Activated CD8-positive, alpha-beta memory T cell treated with anti-CD3 and anti-CD28 coated beads for 24 hours (primary cell): ENCODE data around the gene CCNE1.
"Not testable (repeated sequence)": the region's sequence is repeated elsewhere in the genome, so short reads cannot be mapped to it uniquely, and the experiment has no call there.

Experiments used
- DNase-seq: peaks from one replicate; pipeline ENCODE4 v3.0.0-alpha.2; 2020

CCNE1 gene

DNA sequence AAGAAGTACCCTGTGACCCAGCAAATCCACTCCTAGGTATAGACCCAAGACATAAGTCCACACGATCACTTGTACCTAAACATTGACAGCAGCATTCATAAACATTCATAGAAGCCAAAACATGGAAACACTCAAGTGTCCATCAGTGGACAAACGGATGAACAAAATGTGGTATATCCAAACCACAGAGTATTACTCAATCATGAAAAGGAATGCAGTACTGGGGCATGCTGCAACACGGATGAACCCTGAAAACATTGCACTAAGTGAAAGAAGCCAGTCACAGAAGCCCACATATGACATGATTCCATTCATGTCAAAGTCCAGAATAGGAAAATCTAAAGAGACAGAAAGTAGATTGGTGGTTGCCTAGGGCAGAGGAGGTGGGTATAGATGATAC lies 22.8 kb upstream of the CCNE1 start:
- no peak for DNase-seq

- DNase-seq, result no peak
Measured at GRCh38 chr19:29793116-29793727, 18.6 kb upstream of the CCNE1 start.

DNA sequence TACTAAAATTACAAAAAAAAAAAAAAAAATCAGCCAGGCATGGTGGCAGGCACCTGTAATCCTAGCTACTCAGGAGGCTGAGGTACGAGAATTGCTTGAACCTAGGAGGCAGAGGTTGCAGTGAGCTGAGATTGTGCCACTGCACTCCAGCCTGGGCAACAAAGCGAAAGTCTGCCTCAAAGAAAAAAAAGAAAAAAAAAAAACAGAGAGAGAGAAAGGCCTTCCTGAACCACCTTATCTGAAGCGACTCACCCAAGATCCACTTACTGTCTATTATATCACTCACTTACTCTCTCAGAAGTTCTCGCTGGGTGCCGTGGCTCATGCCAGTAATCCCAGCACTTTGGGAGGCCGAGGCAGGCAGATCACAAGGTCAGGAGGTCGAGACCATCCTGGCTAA lies 17.3 kb upstream of the CCNE1 start:
- not testable (repeated sequence) for DNase-seq

GRCh38 chr19:29795461-29796172 lies 16.2 kb upstream of the CCNE1 start:
- DNase-seq, result no peak

DNA sequence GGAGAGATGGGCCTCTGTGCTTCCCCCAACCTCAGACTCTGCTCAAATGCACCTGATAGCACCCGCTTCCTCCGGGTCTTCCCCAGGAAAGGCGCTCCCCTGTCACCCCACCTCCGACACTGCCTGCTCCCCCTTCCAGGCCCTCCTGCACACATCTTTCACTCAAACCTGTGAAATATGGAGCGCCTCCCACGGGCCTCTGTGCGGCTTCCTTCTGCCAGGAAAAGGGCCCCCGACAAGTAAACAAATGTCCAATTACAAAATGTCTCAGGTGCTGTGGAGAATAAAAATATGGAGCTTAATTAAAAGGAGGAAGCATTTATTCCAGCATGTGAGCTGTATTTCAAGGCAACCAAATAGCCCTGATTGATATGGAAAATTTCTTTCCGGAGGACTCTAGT lies 15.6 kb upstream of the CCNE1 start:
- no peak for DNase-seq

DNA sequence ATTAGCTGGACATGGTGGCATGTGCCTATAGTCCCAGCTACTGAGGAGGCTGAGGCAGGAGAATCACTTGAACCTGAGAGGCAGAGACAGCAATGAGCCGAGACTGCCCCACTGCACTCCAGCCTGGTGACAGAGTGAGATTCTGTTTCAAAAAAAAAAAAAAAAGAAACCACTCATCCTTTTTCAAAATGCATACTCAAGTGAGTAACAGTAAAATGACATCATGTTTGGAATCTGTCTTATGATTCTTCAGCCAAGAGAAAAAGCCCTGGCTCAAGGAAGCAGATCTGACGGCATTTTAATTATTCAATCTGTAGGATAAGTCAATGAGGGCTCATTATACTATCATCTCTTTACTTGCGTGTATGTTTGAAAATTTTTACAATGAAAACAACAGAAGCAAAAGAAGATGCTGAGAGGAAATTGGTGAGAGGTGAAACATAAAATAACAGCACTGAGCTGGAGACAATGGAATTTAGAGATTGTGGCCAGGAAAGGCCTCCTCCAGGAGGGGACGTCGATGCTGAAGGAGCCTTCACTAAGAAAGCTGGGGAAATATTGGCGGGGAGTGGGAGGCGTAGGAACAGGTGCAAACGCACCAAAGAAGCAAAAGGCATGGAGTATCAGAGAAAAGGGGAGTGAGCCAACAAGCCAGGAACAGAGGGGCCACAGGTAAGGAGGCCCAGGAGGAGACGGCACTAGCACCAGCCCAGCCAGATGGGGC lies 12.9 kb upstream of the CCNE1 start:
- no peak for DNase-seq

DNA sequence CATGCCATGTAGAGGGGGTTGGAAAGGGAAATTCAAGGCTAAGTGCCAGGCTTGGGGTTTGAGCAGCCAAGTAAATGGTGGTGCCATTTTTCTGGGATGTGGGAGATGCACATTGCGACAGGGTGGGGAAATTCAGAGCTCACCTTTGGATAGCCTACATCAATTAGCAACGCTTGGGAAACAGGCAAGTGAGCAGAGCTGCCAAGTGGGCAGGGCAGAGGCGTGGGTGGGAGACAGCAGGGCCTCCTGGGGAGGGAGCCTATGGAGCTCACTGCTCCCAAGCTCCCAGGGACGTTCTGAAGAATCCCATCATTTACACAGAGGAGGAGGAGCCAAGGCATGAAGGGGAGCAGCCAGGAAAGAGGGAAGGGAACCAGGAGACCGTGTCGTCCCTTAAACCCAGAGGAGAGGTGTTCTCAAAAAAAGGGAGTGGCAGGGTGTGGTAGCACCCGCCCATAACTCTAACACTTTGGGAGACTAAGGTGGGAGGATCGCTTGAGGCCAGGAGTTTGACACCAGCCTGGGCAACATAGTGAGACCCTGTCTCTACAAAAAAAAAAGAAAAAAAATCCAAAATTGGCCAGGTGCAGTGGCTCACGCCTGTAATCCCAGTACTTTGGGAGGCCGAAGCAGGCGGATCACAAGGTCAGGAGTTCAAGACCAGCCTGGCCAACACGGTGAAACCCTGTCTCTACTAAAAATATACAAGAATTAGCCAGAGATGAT lies 11.5 kb upstream of the CCNE1 start:
- no peak for DNase-seq

- not testable (repeated sequence) for DNase-seq
Measured at GRCh38 chr19:29803951-29804350, 7.8 kb upstream of the CCNE1 start.

- no peak for DNase-seq
Measured at GRCh38 chr19:29804493-29804892, 7.3 kb upstream of the CCNE1 start.

DNA sequence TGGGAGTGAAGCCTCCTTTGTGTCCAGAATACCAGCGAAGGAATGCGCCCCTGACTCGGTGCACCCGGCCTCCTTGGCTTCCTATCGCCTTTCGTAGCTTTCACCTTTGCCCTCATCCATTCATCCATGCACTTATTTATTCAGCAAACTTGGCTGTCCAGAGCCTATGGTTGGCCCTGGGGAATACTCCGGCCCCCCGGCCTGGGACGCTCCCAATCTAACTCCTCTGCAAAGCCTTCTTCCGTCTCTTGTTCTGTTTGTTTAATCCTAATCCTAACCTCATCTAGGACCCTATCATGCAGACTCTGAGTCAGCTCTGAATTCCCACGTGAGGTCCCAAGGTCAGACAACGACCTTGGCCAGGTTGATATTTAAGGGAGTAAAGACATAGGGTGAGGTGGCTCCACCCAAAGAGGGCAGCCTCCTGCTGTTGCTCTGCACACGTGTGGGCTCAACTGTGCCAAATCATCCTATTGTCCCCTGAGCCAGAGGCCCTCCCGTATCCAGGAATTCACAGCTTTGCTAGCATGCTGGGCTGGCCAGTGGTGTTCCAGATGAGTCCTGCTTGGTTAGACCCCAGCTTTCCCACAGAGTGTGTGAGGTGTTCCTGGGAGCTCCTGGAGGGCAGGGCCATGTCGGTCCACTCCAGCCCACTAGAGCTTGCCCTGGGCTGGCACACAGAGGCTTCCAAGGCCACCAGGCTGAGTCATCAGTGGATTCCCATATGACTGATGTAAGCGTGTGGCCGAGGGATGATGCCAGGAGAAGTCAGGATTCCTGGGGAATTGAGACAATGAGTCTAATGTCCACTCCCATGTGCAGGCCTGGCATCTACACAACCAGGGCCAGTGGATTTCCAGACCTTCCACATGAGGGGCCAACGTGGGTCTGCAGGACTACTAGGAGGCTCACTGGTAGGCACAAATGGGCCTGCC lies 6.5 kb upstream of the CCNE1 start:
- DNase-seq, result no peak

DNA sequence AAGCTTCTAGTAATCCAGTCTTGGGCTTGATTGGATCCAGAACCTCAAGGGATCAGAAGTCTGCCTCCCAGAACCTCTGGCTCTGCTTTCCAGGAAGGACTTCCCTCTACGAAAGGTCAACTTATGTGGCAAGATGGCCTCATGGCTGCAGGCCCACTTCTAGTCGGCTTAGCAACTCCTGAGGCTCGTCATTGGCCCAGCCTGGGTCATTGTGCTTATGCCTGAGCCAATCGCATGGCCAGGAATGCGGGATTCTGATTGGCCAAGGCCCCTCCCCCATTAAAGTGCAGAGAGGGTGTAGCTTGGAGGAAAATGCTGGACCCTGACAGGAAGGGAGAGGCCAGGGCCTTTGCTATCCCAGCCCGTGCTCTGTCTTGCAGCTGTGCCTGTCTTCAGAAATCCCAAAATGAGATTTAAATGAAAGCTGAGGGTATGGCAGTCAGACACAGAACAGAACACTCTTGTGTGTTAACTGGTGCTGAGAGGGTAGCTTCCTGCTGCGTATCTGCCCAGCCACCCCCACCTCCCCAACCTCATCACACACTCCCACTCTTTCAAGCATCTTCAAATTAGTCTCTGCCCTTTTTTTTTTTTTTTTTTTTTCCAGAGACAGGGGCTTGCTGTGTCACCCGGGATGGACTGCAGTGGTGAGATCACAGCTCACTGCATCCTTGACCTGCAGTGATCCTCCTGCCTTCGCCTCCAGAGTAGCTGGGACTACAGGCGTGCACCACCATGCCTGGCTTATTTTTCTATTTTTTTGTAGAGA lies 5.5 kb upstream of the CCNE1 start:
- no peak for DNase-seq

GRCh38 chr19:29807178-29807577 lies 4.6 kb upstream of the CCNE1 start:
- no peak for DNase-seq

DNA sequence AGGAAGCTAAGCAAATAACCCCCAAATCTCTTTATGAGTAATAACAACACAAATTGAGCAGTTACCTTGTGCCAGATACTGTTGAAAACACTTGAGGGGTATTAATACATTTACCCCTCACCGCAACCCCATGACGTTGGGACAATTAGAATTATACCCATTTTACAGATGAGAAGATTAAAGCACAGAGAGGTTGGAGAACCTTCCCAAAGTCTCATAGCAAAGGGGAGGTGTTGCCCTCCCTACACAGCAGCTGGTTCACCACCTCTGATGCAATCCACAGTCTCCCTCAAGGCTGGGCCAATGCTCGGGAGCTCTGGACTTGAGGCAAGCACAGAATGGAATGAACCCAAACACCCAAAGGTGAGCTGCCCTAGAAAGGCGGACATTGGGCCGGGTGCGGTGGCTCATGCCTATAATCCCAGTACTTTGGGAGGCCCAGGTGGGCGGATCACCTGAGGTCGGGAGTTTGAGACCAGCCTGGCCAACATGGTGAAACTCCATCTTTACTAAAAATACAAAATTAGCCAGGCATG lies 3.9 kb upstream of the CCNE1 start:
- no peak for DNase-seq

DNA sequence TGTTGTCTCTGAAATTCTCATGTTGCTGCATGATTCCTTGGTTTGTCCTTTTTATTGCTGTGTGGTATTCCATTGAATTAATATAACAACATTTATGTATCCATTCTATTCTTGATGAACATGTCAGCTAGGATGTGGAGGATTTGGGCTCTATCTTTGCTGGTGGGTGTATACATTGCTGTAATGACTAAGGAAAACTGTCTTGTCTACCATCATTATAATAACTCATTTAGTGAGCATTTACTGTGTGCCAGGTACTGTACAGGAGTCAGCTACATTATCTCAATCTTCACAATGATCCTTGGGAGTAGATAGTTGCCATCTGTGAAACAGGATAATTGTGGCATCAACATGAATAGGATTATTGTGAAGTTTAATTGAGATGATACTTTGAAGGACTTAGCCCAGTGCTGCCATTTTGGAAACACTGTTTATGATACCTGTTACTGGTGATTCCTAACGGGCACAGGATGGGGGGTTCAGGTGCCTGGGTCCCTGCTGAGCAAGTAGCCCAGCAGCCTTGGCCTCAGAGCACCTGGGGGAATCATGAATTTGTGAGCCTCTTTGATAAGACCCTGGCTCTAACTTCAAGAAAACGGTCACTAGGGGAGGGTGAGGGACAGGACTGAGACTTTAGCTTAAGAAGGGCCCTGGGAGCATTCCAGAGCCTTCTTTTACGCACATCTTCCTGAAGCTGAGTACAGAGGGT lies 1.8 kb upstream of the CCNE1 start:
- no peak for DNase-seq

DNA sequence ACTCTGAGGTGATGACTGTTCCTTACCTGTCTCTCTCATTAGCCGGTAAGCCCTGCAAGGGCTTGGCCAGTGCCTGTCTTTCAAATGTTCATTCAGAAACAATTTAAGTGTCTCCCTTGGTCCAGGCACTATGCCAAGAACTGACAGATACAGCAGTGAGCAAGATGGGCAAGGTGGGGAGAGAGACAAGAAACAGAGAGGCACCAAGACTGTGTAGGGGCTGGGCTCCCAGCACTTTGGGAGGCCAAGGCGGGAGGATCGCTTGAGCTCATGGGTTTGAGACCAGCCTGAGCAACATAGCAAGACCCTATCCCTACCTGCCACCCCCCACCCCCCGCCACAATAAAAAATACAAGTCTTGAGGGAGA lies 1.3 kb upstream of the CCNE1 start:
- no peak for DNase-seq

DNA sequence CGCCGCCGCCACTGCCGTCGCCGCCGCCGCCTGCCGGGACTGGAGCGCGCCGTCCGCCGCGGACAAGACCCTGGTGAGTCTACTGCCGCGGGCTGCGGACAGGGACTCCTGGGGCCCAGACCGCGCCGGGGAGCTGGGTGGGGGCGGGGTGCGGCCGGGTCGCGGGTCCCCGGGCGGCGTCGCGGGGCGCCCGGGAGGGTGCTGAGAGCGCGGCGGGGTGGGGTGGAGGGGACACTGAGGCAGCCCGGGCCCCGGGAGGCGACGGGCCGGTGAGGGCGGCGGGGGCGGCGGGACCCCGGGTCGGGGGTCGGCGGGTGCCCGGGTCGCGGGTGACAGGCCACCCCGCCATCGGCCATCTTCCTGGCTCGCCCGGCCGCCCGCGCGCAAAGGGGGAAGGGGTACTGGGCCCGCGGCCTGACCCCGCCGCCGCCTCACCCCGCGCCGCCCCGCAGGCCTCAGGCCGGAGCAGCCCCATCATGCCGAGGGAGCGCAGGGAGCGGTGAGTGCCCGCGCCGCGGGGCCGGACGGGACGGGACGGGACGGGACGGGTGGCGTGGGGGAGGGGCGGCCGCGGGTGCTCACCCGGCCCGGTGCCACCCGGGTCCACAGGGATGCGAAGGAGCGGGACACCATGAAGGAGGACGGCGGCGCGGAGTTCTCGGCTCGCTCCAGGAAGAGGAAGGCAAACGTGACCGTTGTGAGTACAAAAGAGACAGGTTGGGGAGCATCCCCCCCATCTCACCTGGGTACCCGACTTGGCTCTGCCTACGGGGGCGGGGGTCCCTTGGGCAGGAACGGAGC lies 489 bp downstream of the CCNE1 start:
- peak; percentile 68 for DNase-seq

GRCh38 chr19:29812881-29813275 lies 1.1 kb downstream of the CCNE1 start:
- no peak for DNase-seq

DNA sequence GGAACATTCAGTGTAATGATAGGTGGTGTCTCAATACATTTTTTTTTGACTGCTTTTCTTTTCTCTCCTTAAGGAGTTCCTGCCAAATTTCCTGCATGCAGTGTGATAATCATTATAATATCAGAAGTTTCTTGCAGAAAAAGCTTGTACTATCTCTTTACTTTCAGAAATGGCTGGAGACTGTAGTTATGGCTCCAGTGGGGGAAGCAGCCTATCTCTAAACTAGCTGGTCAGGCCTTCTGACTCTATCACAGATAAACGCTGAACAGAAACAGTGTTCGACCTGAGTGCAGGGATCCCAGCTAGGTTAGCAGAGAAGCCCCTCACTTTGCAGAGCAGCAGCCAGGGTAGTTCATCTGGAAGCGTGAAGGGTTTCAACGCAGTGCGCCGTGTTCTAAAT lies 1.9 kb downstream of the CCNE1 start:
- no peak for DNase-seq

DNA sequence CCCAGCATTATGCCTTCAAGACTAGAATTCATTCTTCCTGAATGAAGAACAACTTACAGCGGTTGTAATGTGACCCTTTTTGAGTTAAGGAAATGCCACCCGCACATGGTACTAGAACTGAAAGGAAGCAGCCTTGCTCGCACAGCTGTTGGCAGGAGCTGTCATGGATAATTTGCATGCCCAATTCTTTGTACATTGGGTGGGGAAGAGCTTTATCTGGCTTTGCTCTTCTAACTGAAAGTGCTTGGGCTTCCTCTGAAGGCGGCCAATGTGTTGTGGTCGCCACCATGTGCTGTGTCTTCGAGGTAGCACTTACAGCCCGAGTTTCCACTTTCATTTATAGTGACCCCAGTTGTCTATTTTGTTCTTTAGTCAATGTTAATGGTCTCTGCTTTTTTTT lies 3.4 kb downstream of the CCNE1 start:
- no peak for DNase-seq

DNA sequence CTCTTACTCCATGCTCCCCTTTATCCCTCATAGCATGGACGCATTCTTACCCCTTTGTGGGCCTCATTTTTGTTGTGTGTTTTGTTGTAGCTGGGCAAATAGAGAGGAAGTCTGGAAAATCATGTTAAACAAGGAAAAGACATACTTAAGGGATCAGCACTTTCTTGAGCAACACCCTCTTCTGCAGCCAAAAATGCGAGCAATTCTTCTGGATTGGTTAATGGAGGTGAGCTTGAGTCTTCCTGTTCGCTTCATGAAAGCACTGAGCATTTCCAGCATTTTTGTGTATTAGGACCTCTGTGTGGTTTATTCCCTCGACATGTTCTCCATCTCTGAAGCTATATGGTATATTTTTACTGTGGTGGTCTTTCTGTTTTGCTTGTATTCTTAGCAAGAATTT lies 5.5 kb downstream of the CCNE1 start:
- DNase-seq, result no peak
